H9 (cell line): ENCODE data around the gene APOBEC3H. TPM values are rescaled to one million over a fixed set of nuclear protein-coding genes. Genes with fewer than 3 reads are reported as not detected.

Source experiments
- DNase-seq: peaks from one replicate; pipeline ENCODE4 v3.0.0-alpha.2; 2017
- H2AFZ ChIP-seq: one replicate; pipeline ENCODE4 v1.6.1; 2013; ENCODE audit warnings: mild to moderate bottlenecking, low read length, control low read depth, moderate library complexity
- H2AK5ac ChIP-seq: 2 replicates; pipeline ENCODE4 v1.6.1; 2013; ENCODE audit warnings: low read length, control low read depth, mixed read lengths; ENCODE audit not compliant: insufficient read length
- H2BK120ac ChIP-seq: one replicate; pipeline ENCODE4 v1.6.1; 2013; ENCODE audit warnings: low read depth, mild to moderate bottlenecking, low read length, control low read depth, inconsistent platforms; ENCODE audit not compliant: poor library complexity, severe bottlenecking
- H2BK12ac ChIP-seq: 2 replicates; pipeline ENCODE4 v1.6.1; 2013; ENCODE audit warnings: low read length, control low read depth, mixed read lengths, low read depth; ENCODE audit not compliant: insufficient read length
- H2BK15ac ChIP-seq: 2 replicates; pipeline ENCODE4 v1.6.1; 2013; ENCODE audit warnings: low read depth, low read length, control low read depth
- H2BK20ac ChIP-seq: one replicate; pipeline ENCODE4 v1.6.1; 2013; ENCODE audit warnings: low read depth, mild to moderate bottlenecking, low read length, control low read depth, inconsistent platforms; ENCODE audit not compliant: poor library complexity, severe bottlenecking
- H2BK5ac ChIP-seq: 2 replicates; pipeline ENCODE4 v1.6.1; 2013; ENCODE audit warnings: low read length, control low read depth, mixed read lengths; ENCODE audit not compliant: insufficient read length
- H3K14ac ChIP-seq: 2 replicates; pipeline ENCODE4 v1.6.1; 2013; ENCODE audit warnings: low read length, control low read depth; ENCODE audit not compliant: insufficient read depth
- H3K18ac ChIP-seq: 2 replicates; pipeline ENCODE4 v1.6.1; 2013; ENCODE audit warnings: low read depth, mild to moderate bottlenecking, mixed read lengths, low read length, control low read depth; ENCODE audit not compliant: insufficient read length
- H3K23ac ChIP-seq: 2 replicates; pipeline ENCODE4 v1.6.1; 2013; ENCODE audit warnings: low read length, control low read depth, mixed read lengths, low read depth; ENCODE audit not compliant: insufficient read length
- H3K23me2 ChIP-seq: 2 replicates; pipeline ENCODE4 v1.6.1; 2013; ENCODE audit warnings: low read depth, mild to moderate bottlenecking, mixed read lengths, low read length, control low read depth; ENCODE audit not compliant: insufficient read length, poor library complexity, severe bottlenecking
- H3K27ac ChIP-seq: 2 replicates; pipeline ENCODE4 v1.5.1; 2013; ENCODE audit warnings: low read length, control low read depth, mixed read lengths, low read depth; ENCODE audit not compliant: insufficient read length
- H3K27me3 ChIP-seq: 2 replicates; pipeline ENCODE4 v1.6.1; 2013; ENCODE audit warnings: low read length, control low read depth, inconsistent platforms; ENCODE audit not compliant: insufficient read depth
- H3K4ac ChIP-seq: 2 replicates; pipeline ENCODE4 v1.6.1; 2013; ENCODE audit warnings: low read depth, mild to moderate bottlenecking, control low read depth, inconsistent platforms, low read length, moderate library complexity
- H3K4me1 ChIP-seq: 2 replicates; pipeline ENCODE4 v1.6.1; 2013; ENCODE audit warnings: low read length, control low read depth, inconsistent platforms; ENCODE audit not compliant: insufficient read depth
- H3K4me2 ChIP-seq: 2 replicates; pipeline ENCODE4 v1.6.1; 2013; ENCODE audit warnings: low read length, control low read depth, mixed read lengths; ENCODE audit not compliant: insufficient read length, insufficient read depth
- H3K56ac ChIP-seq: 2 replicates; pipeline ENCODE4 v1.6.1; 2013; ENCODE audit warnings: low read depth, mild to moderate bottlenecking, mixed read lengths, low read length, control low read depth; ENCODE audit not compliant: insufficient read length
- H3K79me1 ChIP-seq: 2 replicates; pipeline ENCODE4 v1.6.1; 2013; ENCODE audit warnings: low read depth, mild to moderate bottlenecking, moderate library complexity, low read length, control low read depth, inconsistent platforms; ENCODE audit not compliant: insufficient read depth, poor library complexity, severe bottlenecking
- H3K79me2 ChIP-seq: 2 replicates; pipeline ENCODE4 v1.6.1; 2013; ENCODE audit warnings: low read length, control low read depth, inconsistent platforms; ENCODE audit not compliant: insufficient read depth
- H3K9ac ChIP-seq: 2 replicates; pipeline ENCODE4 v1.6.1; 2013; ENCODE audit warnings: low read length, control low read depth, mixed read lengths; ENCODE audit not compliant: insufficient read length; ENCODE audit errors: extremely low read depth
- H3K9me3 ChIP-seq: one replicate; pipeline ENCODE4 v1.6.1; 2013; ENCODE audit warnings: low read depth, low read length, inconsistent platforms; ENCODE audit not compliant: control insufficient read depth
- H3T11ph ChIP-seq: one replicate; pipeline ENCODE4 v1.6.1; 2013; ENCODE audit warnings: mild to moderate bottlenecking, low read length, control low read depth, inconsistent platforms
- H4K20me1 ChIP-seq: one replicate; pipeline ENCODE4 v1.6.1; 2013; ENCODE audit not compliant: control insufficient read depth, insufficient read length, insufficient read depth
- H4K5ac ChIP-seq: 2 replicates; pipeline ENCODE4 v1.6.1; 2013; ENCODE audit warnings: low read depth, mild to moderate bottlenecking, mixed read lengths, low read length, control low read depth; ENCODE audit not compliant: insufficient read length
- H4K8ac ChIP-seq: replicated peaks from 2 replicates; pipeline ENCODE4 v1.6.1; 2013; ENCODE audit warnings: low read length, control low read depth, mixed read lengths, low read depth; ENCODE audit not compliant: insufficient read length
- H4K91ac ChIP-seq: 2 replicates; pipeline ENCODE4 v1.6.1; 2013; ENCODE audit warnings: low read depth, mild to moderate bottlenecking, moderate library complexity, mixed read lengths, low read length, control low read depth; ENCODE audit not compliant: insufficient read length
- H3K27ac Mint-ChIP-seq, 3 experiments: 2 replicates in 2 of 3; 3 replicates in 1 of 3; pipeline ENCODE4 v1.8.0; 2020 to 2021; ENCODE audit warnings: mixed read lengths in 3 of 3, mild to moderate bottlenecking in 1 of 3, moderate library complexity in 1 of 3
- H3K27me3 Mint-ChIP-seq: 2 replicates; pipeline ENCODE4 v1.8.0; 2021; ENCODE audit warnings: low read depth, mild to moderate bottlenecking, moderate library complexity, mixed read lengths
- H3K36me3 Mint-ChIP-seq, 3 experiments: 2 replicates in 2 of 3; 3 replicates in 1 of 3; pipeline ENCODE4 v1.8.0; 2020 to 2021; ENCODE audit warnings: low read depth in 3 of 3, mixed read lengths in 3 of 3; ENCODE audit not compliant: insufficient read depth in 1 of 3
- H3K4me1 Mint-ChIP-seq, 2 experiments: 2 replicates each; pipeline ENCODE4 v1.8.0; 2020; ENCODE audit warnings: mixed read lengths in 2 of 2
- H3K4me3 Mint-ChIP-seq, 2 experiments: 2 replicates in 1 of 2; 3 replicates in 1 of 2; pipeline ENCODE4 v1.8.0; 2020 to 2021; ENCODE audit warnings: mild to moderate bottlenecking in 2 of 2, mixed read lengths in 2 of 2, moderate library complexity in 1 of 2
- H3K9me3 Mint-ChIP-seq, 2 experiments: 2 replicates in 1 of 2; 3 replicates in 1 of 2; pipeline ENCODE4 v1.8.0; 2020; ENCODE audit warnings: mild to moderate bottlenecking in 2 of 2, mixed read lengths in 2 of 2, moderate library complexity in 1 of 2
- CTCF ChIP-seq: fragments of 200-600 bp; sonication (generic); conservative IDR thresholded peaks from 3 replicates; pipeline ENCODE4 v1.8.0; 2021; ENCODE audit warnings: antibody characterized with exemption, mild to moderate bottlenecking
- WGBS: extraction: QIAGEN DNeasy Blood & Tissue Kit; methylation state at CpG from one replicate; pipeline ENCODE4 v1.1.7; 2013; ENCODE audit warnings: missing lambda C conversion rate, low lambda C conversion rate, mixed read lengths; ENCODE audit not compliant: insufficient read length; ENCODE audit errors: extremely low coverage; 5-methylcytosine and 5-hydroxymethylcytosine counted together
- total RNA-seq: library from RNA; stranded (reverse); gene quantifications from 2 replicates; pipeline ENCODE4 v1.2.1, GENCODE V29; 2021

APOBEC3H gene
- total RNA-seq, 1 experiment from 2014 or later: 0.48 TPM

GRCh38 chr22:39138357-39138997 lies 41.4 kb downstream of the APOBEC3H start:
- no CpG with 5 or more reads among the region's 14 CpGs for WGBS
- H4K91ac ChIP-seq: no peak overlapping the region
- H3K4me1 ChIP-seq: no peaks in the 10 kb centered on the region
- no peak for TF ChIP-seq CTCF
- H2BK12ac ChIP-seq: no peak overlapping the region
- H4K8ac ChIP-seq: no peak overlapping the region
- H3K79me2 ChIP-seq: no peaks in the 10 kb centered on the region
- no peaks in the 10 kb centered on the region for H3K27me3 ChIP-seq
- H2AFZ ChIP-seq: no peak overlapping the region
- Mint-ChIP-seq H3K27ac (no peak overlapping the region), H3K36me3 (no peaks in the 10 kb centered on the region), H3K4me3 (no peak overlapping the region), H3K9me3 (no peaks in the 10 kb centered on the region), H3K4me1 (peaks cover 6 to 14% of the 10 kb centered on the region in 2 experiments), H3K27me3 (peaks cover 1% of the 10 kb centered on the region; the same call in 1 of the 2 replicates)
- no peak overlapping the region for H3T11ph ChIP-seq
- no peak overlapping the region for H2BK20ac ChIP-seq
- no peak overlapping the region; the same call in 1 of the 2 replicates for H3K14ac ChIP-seq
- no peak overlapping the region for H2BK15ac ChIP-seq
- H3K27ac ChIP-seq: no peak overlapping the region
- no peak overlapping the region for H3K9ac ChIP-seq
- no peak overlapping the region for H3K56ac ChIP-seq
- H3K79me1 ChIP-seq: no peaks in the 10 kb centered on the region
- H3K9me3 ChIP-seq: no peaks in the 10 kb centered on the region
- no peak overlapping the region for H2BK5ac ChIP-seq
- H3K4ac ChIP-seq: no peak overlapping the region
- no peak overlapping the region for H3K18ac ChIP-seq
- H3K4me2 ChIP-seq: no peak overlapping the region
- H2BK120ac ChIP-seq: no peak overlapping the region
- no peak overlapping the region for H3K23ac ChIP-seq
- no peak overlapping the region for H4K5ac ChIP-seq
- no peak overlapping the region for H2AK5ac ChIP-seq
- H3K23me2 ChIP-seq: no peaks in the 10 kb centered on the region
- no peaks in the 10 kb centered on the region for H4K20me1 ChIP-seq
- peak; percentile 30 for DNase-seq
